Stimulated activated CD4-positive, alpha-beta T cell treated with anti-CD3 and anti-CD28 coated beads, Interleukin-1b, Interleukin-23, amount 100 ng/mL, for 48 hours (primary cell): ENCODE measurements around the gene GTF2F1.
"Not testable (repeated sequence)": the region's sequence is repeated elsewhere in the genome, so short reads cannot be mapped to it uniquely, and the experiment has no call there.

ENCODE experiments used
- DNase-seq: peaks from one replicate; pipeline ENCODE4 v3.0.0-alpha.2; 2020

The GTF2F1 gene, protein sequence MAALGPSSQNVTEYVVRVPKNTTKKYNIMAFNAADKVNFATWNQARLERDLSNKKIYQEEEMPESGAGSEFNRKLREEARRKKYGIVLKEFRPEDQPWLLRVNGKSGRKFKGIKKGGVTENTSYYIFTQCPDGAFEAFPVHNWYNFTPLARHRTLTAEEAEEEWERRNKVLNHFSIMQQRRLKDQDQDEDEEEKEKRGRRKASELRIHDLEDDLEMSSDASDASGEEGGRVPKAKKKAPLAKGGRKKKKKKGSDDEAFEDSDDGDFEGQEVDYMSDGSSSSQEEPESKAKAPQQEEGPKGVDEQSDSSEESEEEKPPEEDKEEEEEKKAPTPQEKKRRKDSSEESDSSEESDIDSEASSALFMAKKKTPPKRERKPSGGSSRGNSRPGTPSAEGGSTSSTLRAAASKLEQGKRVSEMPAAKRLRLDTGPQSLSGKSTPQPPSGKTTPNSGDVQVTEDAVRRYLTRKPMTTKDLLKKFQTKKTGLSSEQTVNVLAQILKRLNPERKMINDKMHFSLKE

DNA sequence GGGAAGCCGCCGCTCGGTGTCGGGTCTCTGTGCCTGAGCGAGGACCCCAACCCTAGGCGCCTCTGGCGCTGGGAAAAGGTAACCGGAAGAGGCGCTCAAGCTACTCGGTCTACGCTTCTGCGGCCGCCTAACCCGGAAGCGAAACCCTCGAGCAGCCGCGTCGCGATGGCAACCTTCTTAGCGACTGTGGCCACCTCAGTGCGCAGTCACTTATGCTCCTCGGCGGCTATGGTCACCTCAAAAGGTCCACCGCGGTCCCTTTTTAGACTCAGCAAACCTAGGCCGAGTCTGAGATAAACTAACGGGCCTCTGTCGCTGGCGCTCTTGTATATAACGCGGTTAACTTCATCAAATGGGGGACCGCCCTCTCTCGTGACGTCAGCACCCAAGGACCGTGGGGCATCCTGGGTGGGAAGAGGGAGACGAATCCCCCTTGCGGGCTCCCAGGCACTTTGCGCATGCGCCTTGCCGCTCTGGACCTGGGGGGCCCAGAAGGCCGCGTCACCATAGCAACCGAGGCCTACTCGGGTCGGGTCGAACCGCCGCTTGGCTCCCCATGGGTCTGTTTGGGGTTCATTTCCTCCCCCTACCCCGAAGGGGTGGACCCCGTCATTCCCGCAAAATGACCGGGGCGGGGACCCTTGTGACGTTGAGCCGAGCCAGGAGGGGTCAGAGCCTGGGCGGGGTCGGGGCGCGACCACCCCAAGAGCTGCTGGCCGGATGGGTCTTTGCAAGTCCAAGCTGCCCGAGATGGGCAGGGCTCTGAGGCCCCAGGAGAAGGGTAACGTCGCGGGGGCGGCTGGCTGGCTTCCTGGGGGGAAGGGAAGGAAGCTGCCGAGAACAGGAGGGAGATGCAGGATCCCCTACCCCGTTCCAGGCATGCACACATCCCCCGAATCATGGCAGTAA, at the start of gene GTF2F1:
TSS of gene GTF2F1 (minus strand) at position 91 of the 909 bp plus-strand sequence. CDS start 169 bp downstream, outside the sequence.
- peak; percentile 95 for DNase-seq

DNA sequence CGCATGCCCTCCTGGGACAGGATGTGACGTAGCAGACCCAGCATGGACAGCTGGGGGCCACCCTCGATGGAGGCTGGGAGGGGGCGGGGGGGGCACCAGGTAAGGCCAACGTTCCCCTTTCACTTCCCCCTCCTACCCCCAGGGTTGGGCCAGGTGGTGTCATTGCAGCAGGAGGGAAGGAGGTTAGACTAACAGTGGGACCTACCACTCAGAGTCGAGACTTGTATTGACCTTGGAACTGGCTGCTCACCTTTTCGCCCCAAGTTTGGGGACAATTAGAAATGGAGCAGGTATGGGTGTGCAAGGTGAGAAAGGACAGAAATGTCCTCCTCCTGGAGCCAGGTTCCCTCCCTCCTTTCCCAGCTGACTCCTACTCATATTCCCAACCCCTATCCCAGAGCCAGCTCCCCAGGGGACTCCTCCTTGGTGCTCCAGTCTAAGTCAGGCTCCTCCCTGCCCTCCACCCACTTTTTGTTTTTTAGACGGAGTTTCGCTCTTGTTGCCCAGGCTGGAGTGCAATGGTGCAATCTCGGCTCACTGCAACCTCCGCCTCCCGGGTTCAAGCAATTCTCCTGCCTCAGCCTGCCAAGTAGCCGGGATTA, 49.2 kb upstream of the GTF2F1 start:
- no peak for DNase-seq

DNA sequence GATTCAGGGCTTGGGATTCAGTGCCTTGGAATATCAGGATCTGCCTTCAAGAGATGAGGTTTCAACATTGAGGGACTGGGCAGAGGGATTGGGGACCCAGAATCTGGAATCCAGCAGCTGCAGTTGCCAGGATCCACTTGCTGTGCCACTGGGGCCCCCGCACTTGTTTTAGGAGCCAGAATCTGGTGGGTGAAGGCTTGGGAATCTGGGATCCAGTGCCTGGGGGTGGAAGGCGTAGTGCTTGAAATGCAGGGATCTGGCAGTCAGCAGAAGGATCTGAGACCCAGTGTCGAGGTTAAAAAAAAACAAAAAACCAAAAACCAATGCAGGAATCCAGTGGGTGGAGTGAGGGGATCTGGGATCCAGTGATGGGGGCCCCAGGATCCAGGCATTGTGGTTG, 47.9 kb upstream of the GTF2F1 start:
- no peak for DNase-seq

DNA sequence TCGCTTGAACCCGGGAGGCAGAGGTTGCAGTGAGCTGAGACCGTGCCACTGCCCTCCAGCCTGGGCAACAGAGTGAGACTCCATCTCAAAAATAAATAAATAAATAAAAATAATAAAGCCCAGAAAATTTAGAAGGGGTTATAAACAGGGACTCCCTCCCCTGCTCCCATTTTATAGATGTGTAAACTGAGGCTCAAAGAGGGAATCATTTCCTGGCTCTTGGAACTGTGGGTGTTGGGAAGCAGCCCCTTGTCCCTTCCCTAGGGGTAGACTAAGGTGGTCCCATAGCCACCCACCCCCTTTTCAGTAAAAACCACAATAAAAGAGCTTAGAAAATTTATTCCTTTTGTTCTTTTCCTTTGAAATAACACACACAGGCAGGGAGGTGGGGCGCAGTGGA, 46.8 kb upstream of the GTF2F1 start:
- no peak for DNase-seq

DNA sequence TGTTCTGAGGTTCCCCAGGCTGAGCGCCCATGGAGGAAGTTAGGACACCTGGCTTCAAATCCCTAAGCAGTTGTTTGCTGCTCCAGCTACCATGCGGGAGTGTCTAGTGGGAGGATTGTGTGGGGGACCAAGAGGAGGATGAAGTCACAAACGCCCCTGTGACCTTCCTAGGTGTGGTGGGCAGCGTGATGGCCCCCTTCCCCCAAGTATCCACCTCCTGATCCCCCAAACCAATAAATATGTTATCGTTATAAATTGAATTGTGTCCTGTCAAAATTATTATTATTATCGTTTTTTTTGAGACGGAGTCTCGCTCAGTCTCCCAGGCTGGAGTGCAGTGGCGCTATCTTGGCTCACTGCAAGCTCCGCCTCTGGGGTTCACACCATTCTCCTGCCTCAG, 40.7 kb upstream of the GTF2F1 start, which contains the start of gene SLC25A41:
TSS of gene SLC25A41 (minus strand) at position 101 of the 400 bp plus-strand sequence. CDS start at position 31, 70 bp downstream.
- no peak for DNase-seq

DNA sequence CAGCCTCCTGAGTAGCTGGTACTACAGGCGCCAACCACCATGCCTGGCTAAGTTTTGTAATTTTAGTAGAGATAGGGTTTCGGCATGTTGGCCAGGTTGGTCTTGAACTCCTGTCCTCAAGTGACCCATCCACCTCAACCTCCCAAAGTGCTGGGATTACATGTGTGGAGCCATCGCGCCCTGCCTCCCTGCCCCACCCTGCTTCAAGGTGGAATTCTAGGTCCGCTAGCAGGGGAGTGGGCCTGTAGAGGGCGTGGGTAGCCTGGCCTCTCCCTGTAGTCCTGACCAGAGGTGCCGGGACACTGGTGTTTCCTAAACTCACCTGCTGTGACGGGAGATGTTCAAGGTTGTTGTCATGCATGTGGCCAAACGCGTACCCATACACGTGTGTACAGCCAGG, 40.2 kb upstream of the GTF2F1 start:
- DNase-seq: no peak

DNA sequence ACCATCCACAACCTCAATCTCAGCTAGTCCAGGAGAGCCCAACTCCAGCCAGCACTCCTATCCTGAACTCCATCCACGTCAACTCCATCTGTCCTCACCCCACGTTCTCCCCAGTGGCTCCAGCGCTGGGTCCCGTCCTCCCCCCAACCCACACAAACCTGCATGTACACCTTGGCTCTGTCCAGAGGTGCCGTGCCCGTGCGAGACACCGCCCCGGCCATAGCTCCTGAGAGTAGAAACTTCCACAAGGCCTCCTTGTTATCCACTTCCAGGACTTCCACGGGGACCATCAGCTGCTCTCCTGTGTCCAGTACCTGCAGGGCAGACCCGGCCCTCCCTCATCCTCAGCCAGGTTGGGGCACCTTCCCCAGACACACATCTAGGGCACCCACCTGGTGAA, 38.9 kb upstream of the GTF2F1 start:
- DNase-seq: no peak

DNA sequence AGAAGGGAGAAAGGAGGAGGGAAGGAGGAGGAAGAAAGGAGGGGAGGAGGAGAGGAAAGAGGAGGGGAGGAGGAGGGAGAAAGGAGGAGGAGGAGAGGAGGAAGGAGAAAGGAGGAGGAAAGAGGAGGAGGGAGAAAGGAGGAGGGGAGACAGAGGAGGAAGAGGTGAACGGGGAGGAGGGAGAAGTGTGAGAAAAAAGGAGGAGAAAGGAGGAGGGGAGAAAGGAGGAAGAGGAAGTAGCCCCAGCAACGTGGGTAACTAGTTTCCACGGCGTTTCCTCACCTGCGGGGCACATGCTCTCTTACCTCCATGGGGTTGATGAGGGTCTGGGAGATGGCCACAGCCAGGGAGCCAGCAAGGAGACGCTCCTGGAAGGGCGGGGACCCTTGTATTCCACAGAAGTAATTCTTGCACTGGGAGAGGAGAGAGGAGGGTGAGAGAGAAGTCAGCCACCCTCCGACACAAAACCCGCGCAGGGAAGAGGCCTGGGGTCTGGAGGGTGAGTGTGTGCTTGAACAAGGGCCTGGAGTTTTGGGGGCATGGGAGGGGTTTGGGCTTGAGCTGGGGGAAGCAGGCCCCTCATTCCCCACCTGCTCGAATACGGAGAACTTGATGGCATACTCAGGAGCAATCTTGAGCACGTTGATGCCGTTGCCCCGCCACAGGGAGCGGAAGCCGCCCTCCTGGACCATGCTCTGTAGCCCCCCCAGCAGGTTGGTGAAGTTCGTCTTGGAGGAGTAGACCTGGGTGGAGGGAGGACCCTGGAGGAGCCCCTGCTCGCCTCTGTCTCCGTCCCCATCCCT, 36.7 kb upstream of the GTF2F1 start:
- DNase-seq: no peak

DNA sequence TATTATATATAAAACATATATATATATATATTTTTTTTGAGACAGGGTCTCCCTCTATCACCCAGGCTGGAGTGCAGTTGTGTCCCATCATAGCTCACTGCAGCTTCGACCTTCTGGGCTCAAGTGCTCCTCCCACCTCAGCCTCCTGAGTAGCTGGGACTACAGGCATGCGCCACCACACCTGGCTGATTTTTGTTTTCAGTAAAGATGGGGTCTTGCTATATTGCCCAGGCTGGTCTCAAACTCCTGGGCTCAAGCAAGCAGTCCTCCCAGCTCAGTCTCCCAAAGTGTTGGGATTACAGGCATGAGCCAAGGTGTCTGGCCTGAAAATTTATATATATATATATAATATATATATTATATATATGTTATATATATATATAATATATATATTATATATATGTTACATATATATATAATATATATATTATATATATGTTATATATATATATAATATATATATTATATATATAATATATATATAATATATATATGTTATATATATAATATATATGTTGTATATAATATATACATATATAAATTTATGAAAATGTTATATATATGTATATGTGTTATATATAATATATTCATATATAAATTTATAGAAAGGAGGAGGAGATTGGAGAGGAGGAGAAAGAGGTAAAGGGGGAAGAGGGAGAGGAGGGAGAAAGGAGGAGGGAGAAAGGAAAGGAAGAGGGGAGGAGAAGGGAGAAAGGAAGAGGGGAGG, 35.9 kb upstream of the GTF2F1 start:
- not testable (repeated sequence) for DNase-seq

DNA sequence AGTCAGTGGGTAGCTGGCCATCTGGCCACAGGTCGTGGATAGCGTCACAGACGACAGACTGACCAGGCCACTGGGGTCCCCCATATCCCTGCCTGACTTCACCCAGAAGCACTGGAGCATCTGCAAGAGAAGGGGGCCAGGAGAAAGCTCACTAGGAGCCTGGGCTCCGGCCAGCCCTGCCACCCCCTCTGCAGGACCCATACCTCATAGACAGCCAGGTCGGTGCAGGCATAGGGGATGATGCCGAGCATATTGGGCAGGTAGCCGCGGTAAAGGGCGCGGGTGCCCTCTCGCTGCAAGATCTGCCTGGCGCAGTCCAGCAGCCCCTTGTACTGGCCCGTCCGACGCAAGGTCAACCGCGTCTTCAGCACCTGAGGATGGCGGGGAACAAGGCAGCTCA, 34.2 kb upstream of the GTF2F1 start:
- DNase-seq: no peak

DNA sequence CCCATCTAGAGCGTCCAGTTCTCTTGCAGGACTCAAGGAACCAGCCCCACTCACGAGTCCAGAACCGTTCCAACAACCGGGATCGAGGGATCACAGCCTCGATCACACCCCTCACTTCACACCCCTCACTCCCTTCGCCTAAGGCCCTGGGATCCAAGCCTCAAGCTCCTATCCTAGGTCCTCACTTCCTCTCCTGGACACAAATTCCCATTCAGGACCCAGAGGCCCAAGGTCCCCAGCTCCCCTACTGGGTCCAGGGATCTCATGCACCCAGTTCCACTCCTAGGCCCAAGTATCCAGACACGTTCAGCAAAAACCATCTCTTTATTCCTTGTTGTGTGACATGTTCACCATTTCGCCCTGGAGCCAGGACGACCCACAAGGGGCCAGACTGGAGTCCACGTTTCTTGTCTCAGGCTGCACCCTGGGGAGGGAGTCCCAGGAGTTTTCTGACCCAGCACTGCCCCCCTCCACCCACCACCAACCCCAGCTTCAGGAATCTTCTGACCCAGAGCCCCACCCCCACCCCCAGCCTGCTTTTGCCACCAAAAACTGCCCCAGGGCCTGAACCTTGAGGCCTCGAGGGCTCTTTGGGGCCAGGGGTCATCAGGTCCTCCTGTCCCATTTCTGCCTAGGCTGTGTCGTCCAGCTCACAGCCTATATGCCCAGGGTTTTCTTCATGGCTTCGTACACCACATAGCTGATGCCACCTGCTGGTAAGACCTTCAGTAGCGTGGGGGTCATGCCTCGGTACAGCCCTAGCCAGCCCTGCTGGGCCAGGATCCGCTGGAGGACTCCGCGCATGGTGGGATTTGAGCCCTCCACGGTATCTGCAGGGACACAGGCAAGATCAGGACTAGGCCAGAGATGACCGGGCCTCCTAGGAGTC, 33.0 kb upstream of the GTF2F1 start:
- peak; percentile 19 for DNase-seq

DNA sequence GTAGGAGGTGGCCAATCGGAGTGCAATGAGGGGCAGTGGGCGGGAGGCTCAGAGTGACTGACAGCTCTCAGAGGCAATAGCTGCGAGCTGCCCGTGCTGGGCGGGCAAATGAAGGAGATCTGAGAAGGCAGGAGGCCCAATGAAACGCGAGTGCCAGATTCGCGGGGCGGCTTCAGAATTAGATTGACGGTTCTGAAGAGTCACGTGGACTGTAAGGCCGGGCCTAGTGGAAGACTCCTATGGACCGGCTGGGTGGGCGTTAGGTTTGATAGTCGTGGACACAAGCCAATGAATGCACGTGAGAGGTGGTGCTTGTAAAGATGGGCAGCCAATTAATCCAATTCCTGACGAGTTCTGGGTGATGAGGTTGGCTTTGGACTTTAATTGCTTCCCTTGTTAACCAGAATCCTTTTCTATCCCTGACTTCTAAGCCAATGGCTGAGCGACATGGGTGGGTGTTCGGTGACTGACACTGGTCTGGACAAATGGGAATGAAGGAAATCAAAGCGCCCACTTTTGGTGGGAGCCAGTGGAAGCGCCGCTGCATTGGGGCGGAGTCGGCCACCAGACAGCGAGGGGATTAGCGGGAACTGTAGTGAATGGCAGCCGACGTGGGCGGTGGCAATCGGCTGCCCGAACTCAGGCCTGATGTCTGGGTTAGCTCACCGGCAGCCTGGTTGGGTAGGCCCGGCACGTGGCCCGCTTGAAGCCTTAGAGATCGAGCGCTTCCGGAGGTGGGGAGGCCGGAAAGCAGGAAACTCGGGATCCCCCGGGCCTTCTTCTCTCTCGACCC, 32.2 kb upstream of the GTF2F1 start:
- peak; percentile 100 for DNase-seq

DNA sequence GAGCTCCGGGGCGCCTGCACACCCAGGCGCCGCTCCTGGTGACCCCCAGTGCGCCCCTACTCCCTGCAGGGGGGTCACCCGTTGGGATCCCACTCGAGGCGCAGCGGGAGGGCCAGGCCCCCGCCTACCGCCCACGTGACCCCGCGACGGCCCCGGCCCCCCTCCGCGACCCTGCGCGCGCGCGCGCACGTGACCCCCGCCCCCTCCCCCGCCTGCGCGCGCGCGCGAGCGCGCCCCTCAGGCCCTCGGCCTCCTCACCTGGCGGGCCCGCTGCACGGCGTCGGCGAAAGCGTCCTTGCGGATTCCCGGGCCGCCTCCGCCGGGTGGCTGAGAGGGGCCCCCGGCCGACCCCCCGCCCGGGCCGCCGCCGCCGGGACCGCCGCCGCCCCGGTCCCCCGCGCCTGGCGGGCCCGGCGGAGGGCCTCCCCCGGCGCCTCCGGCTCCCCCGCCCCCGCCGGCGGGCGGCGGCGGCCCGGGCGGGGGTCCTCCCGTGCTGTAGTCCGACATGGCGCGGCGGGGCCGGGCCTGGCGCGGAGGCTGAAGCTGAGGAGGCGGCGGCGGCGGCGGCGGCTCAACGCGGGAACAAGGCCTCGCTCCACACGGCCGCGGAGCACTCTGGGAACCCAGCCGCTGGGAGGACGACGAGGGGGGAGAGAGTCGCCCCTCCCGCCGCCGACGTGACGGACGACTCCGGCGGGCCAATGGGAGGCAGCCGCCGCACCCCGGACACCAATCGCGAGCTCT, 31.4 kb upstream of the GTF2F1 start, which contains the start of gene KHSRP:
TSS of gene KHSRP (minus strand) at position 617 of the 744 bp plus-strand sequence. CDS start at position 507, 110 bp downstream.
- DNase-seq: peak; percentile 20

DNA sequence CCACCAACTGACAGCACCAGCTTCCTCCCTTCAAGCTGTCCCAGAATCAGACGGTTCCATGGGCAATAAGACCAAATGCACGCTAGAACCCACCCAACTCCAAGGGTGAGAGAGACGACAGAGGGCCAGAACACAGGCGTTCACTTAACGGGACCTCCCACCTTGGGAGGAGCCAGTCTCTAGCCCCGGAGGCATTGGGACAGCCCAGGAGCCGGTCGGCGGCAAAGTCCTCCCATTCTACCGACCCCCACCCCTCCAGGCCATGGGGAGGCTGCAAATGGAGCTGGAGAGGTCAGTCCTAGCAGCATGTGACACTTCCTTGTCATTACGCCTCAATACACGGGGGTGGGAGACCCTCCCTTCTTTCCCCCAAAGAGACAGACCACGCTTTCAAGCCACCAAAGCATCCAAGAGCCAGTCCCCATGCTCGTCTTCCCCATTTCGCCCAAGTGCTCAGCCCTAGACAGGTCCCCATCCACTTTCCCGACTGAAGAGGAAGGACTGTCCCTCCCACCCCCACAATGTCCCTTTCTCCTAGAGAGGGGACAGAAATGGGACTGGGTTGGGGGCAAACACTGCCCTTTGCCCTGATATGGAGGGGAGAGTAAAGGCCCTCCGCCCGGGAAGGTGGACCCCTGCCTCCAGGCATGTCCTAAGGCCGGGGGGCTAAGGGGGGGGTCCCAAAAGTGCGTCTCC, 30.7 kb upstream of the GTF2F1 start:
- peak; percentile 49 for DNase-seq

DNA sequence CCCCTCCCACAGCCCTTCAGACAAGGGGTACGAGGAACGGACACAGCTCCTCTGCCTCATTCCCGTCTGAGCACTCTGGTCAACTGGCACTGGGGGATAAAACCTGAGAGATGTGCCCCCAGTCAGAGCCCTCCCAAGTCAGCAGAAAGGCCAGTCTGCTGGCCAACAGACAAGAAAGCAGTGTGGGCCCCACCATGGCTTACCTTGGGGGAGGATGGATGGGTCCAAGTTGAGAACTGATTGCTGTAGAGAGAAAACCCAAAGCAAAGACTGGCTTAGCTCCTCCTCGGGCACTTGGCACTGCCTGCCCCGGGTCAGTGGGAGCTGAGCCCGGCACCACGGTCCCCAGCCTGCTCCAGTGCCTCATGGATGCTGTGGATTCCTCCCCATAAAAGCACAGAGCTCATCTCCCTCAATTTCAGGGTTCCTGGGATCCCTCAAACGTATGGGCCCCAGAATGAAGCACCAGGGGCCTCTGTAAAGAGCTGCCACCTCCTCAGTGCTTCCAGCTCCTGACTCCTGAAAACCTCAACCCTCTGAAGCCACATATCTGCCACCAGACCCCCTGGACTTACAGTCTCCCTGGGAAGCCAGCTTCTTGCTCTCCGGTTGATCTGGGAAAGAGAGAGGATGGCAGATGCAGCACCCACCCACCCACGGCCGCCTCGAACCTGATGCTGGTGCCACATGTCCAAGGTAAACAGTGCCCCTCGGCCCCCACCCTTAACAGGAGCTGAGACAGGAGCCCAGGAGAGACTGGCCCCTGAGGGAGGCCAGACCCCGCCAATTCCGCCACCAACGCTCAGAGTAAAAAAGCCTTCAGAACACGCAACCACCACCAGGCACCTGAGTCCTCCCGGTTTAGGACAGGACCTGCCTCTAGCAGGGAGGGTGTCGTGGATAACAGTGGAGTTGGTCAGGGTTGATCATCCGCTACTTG, 28.4 kb upstream of the GTF2F1 start:
- no peak for DNase-seq

DNA sequence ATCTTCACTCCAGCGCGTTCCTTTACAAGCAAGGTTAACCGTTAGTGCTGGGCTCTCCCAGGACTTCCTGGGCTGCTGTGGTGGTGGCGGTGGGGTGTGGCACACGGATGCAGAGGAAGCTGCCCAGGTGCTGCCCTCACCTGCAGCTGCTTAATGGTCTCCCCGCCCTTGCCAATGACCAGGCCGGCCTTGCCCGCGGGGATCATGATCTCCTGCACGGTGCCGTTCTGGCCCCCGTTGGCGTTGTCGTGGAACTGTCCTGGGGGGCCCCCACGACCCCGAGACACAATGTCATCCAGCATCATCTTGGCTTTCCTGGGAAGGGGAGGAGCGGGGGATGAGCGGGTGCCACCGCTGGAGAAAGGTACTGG, 25.6 kb upstream of the GTF2F1 start:
- DNase-seq: no peak
